K562 (cell line): ENCODE results near the gene NAXE. TPM values are rescaled to one million over a fixed set of nuclear protein-coding genes. Genes with fewer than 3 reads are reported as not detected.

Experiments used
- ARID3B ChIP-seq: fragments of 250-450 bp; sonication (Bioruptor Pico); IDR thresholded peaks from 2 replicates; pipeline ENCODE4 v1.4.0; 2020; ENCODE audit warnings: borderline replicate concordance
- ATF3 ChIP-seq, 2 experiments: fragments of 450-650 bp in 1 of 2; sonication (generic) in 1 of 2; formaldehyde crosslinking in 1 of 2; IDR thresholded peaks in 1 of 2; conservative IDR thresholded peaks in 1 of 2; 2 replicates each; pipeline versions ENCODE4 v1.6.1 to v1.8.1; 2016 to 2023; ENCODE audit warnings: mild to moderate bottlenecking in 2 of 2, moderate library complexity in 2 of 2, inconsistent platforms in 1 of 2, missing genetic modification reagents in 1 of 2
- CHCHD3 ChIP-seq: fragments of 250-450 bp; sonication (Bioruptor Pico); IDR thresholded peaks from 2 replicates; pipeline ENCODE4 v2.1.2; 2022; ENCODE audit warnings: mild to moderate bottlenecking
- CREB3 ChIP-seq: fragments of 450-650 bp; conservative IDR thresholded peaks from 2 replicates; pipeline ENCODE4 v1.6.1; 2016; ENCODE audit warnings: missing genetic modification characterization, low read depth, mild to moderate bottlenecking, missing compliant biosample characterization, moderate library complexity
- ELK3 ChIP-seq: fragments of 450-650 bp; formaldehyde crosslinking; IDR thresholded peaks from 2 replicates; pipeline ENCODE4 v1.4.0; 2020; ENCODE audit warnings: mild to moderate bottlenecking
- EZH2 ChIP-seq: IDR thresholded peaks from 2 replicates; pipeline ENCODE4 v1.6.1; 2012; ENCODE audit warnings: low read depth, mild to moderate bottlenecking, inconsistent platforms, low read length, borderline replicate concordance
- HDAC3 ChIP-seq: fragments of 450-650 bp; IDR thresholded peaks from 2 replicates; pipeline ENCODE4 v1.6.1; 2018; ENCODE audit warnings: borderline replicate concordance, mild to moderate bottlenecking, moderate library complexity; ENCODE audit not compliant: partially characterized antibody
- HMG20B ChIP-seq: fragments of 250-450 bp; sonication (Bioruptor Pico); IDR thresholded peaks from 2 replicates; pipeline ENCODE4 v1.5.0; 2021; ENCODE audit warnings: mild to moderate bottlenecking
- JUNB ChIP-seq: fragments of 450-650 bp; formaldehyde crosslinking; conservative IDR thresholded peaks from 2 replicates; pipeline ENCODE4 v1.4.0; 2020; ENCODE audit warnings: mild to moderate bottlenecking
- NFE2 ChIP-seq: IDR thresholded peaks from 2 replicates; pipeline ENCODE4 v1.6.1; 2014; ENCODE audit warnings: antibody characterized with exemption, low read depth
- RAD21 ChIP-seq, 2 experiments: fragments of 250-450 bp in 1 of 2; fragments of 450-650 bp in 1 of 2; sonication (Bioruptor Pico) in 1 of 2; formaldehyde crosslinking in 1 of 2; IDR thresholded peaks in 1 of 2; conservative IDR thresholded peaks in 1 of 2; 2 replicates each; pipeline versions ENCODE4 v1.4.0 to v1.8.0; 2020 to 2022; ENCODE audit warnings: mild to moderate bottlenecking in 2 of 2, moderate library complexity in 1 of 2
- RB1 ChIP-seq: fragments of 450-650 bp; IDR thresholded peaks from 2 replicates; pipeline ENCODE4 v1.6.1; 2017; ENCODE audit warnings: low read depth, mild to moderate bottlenecking
- RBBP5 ChIP-seq: fragments of 200-600 bp; sonication (generic); IDR thresholded peaks from 2 replicates; pipeline ENCODE4 v1.6.1; 2012; ENCODE audit warnings: borderline replicate concordance, mild to moderate bottlenecking, low read length, control low read depth, inconsistent platforms; ENCODE audit not compliant: insufficient read depth, poor library complexity, severe bottlenecking
- ZBTB2 ChIP-seq: fragments of 450-650 bp; IDR thresholded peaks from 2 replicates; pipeline ENCODE4 v1.6.1; 2016; ENCODE audit warnings: antibody characterized with exemption
- ZBTB43 ChIP-seq: sonication (generic); formaldehyde crosslinking; IDR thresholded peaks from 2 replicates; pipeline ENCODE4 v1.8.0; 2023; ENCODE audit warnings: mild to moderate bottlenecking, missing genetic modification reagents
- ZBTB7A ChIP-seq: IDR thresholded peaks from 2 replicates; pipeline ENCODE4 v1.6.1; 2011; ENCODE audit warnings: low read depth, mild to moderate bottlenecking, low read length, moderate library complexity, borderline replicate concordance; ENCODE audit not compliant: control insufficient read depth
- ZC3H4 ChIP-seq: sonication (generic); formaldehyde crosslinking; IDR thresholded peaks from 2 replicates; pipeline ENCODE4 v1.9.0; 2021; ENCODE audit warnings: missing genetic modification reagents, borderline replicate concordance
- ZNF121 ChIP-seq: sonication (generic); formaldehyde crosslinking; conservative IDR thresholded peaks from 2 replicates; pipeline ENCODE4 v1.8.0; 2022; ENCODE audit warnings: missing genetic modification reagents
- polyA plus RNA-seq, 8 experiments: library from polyadenylated mRNA; depleted of rRNA in 4 of 8; stranded (reverse) in 5 of 8; unstranded in 3 of 8; fragments of >200 nt; fragmentation: Nextera tagmentation in 2 of 8; fragmentation: Illumina TruSeq in 1 of 8; extraction: Ambion mirVana in 2 of 8; extraction: Trizol in 1 of 8; gene quantifications; 2 replicates each; pipeline versions ENCODE4 v1.2.1 to v1.2.3, GENCODE V29; 2011 to 2014; ENCODE audit warnings: inconsistent platforms in 1 of 8, missing spikeins in 1 of 8
- total RNA-seq, 7 experiments: library from RNA; depleted of rRNA in 6 of 7; stranded (reverse); fragments of >200 nt in 6 of 7; fragmentation: Illumina TruSeq in 2 of 7; extraction: Trizol in 2 of 7; gene quantifications; 2 replicates each; pipeline versions ENCODE4 v1.2.1 to v1.2.3, GENCODE V29; 2011 to 2021; ENCODE audit warnings: low replicate concordance in 1 of 7

The NAXE gene
- total and polyA plus RNA-seq, 9 of the 15 experiments (the other 6 are each of a cell fraction or from before 2014, with no cell fraction given), result 27.3 to 137 (median 90.0) TPM

GRCh38 chr1:156592158-156592909, 758 bp downstream of the NAXE start (continued):
- no peak for TF ChIP-seq RBBP5
- TF ChIP-seq HMG20B (CRISPR knock-in tag), result no peak
- no peak for TF ChIP-seq ATF3 (IDR thresholded peaks at IDR 0.05)
- peak; percentile 60; the same call in 1 of the 2 replicates for TF ChIP-seq ATF3 (CRISPR knock-in tag; conservative IDR thresholded peaks at IDR 0.05)
- no peak for TF ChIP-seq ELK3
- TF ChIP-seq RAD21 (CRISPR knock-in tag; conservative IDR thresholded peaks at IDR 0.05 in 1 of 2, IDR thresholded peaks at IDR 0.05 in 1 of 2), result no peak
- no peak for TF ChIP-seq ZBTB2
- TF ChIP-seq HDAC3, result no peak
- no peak for TF ChIP-seq CREB3 (tag)
- TF ChIP-seq NFE2, result no peak
- no peak for TF ChIP-seq EZH2
- no peak for TF ChIP-seq ARID3B (CRISPR knock-in tag)
- TF ChIP-seq ZBTB43 (CRISPR knock-in tag), result peak; percentile 10; the same call in 1 of the 2 replicates
- TF ChIP-seq JUNB (CRISPR knock-in tag), result no peak
- TF ChIP-seq CHCHD3 (CRISPR knock-in tag), result no peak
- TF ChIP-seq ZC3H4 (CRISPR knock-in tag), result no peak
- TF ChIP-seq ZNF121 (CRISPR knock-in tag), result no peak
- TF ChIP-seq RB1, result no peak
- 0 out of 2 replicates have a peak, but pooled peaks have one; percentile 14 for TF ChIP-seq ZBTB7A
